GM19395 (cell line): ENCODE measurements around the gene GIGYF1.
"Not testable (repeated sequence)": the region's sequence is repeated elsewhere in the genome, so short reads cannot be mapped to it uniquely, and the experiment has no call there.

Experiments used
- ATAC-seq: cut with Tn5 transposase; IDR thresholded peaks from one replicate; pipeline ENCODE4 v1.9.1; 2021; ENCODE audit warnings: mild to moderate bottlenecking, moderate library complexity; ENCODE audit not compliant: unreplicated experiment

Gene GIGYF1

DNA sequence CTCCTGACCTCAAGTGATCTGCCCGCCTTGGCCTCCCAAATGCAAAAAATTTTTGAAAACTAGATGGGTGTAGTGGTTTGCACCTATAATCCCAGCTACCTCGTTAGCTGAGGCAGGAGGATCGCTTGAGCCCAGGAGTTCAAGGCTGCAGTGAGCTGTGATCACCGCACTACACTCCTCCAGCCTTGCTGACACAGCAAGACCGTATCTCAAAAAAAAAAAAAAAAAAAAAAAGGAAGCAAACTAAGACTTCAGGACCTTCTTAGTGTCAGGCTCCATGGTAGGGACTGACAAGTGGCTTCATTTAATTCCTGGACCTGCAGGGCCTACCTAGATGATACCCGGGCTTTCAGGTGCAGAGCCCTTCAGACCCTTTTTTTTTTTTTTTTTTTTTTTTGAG lies 14.3 kb upstream of the GIGYF1 start:
- ATAC-seq, result no peak

DNA sequence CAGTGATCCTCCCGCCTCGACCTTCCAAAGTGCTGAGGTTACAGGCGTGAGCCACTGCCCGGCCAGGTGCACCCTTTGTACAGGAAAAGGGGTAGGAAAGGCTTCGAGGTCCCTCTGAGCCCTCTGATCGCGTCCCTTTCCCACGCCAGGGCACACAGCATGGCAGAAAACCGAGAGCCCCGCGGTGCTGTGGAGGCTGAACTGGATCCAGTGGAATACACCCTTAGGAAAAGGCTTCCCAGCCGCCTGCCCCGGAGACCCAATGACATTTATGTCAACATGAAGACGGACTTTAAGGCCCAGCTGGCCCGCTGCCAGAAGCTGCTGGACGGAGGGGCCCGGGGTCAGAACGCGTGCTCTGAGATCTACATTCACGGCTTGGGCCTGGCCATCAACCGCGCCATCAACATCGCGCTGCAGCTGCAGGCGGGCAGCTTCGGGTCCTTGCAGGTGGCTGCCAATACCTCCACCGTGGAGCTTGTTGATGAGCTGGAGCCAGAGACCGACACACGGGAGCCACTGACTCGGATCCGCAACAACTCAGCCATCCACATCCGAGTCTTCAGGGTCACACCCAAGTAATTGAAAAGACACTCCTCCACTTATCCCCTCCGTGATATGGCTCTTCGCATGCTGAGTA lies 12.7 kb upstream of the GIGYF1 start:
- no peak for ATAC-seq

DNA sequence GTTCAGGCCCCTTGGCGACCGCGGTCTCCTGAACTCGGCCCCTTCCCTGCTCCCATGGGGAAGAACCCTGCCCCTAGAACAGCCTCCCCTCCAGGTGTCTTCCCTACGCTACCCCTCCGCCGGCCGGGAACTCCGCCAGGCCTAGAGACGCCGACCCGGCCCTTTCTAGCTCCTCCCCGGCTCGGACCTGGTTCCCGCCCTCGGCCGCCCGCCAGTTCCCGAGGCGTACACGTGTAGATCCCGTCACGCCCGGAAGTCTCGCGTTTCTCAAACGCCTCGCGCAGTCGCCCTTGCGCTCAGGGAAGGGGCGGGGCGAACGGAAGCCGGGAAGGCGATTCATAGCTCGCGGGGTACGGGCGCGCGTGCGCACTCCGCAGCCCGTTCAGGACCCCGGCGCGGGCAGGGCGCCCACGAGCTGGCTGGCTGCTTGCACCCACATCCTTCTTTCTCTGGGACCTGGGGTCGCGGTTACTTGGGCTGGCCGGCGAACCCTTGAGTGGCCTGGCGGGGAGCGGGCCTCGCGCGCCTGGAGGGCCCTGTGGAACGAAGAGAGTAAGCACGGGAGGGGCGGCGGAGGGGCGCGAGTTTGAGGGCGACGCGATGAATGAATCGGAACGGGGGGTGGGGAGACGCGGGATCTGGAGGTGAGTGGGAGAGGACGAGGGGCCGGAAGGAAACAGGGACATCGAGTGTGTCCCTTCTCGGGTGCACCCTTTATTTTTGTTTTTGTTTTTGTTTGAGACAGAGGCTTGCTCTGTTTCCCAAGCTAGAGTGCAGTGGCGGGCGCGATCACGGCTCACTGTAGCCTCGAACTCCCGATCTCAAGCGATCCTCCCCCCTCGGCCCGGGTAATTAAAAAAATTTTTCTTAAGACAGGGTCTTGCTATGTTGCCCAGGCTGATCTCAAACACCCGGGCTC lies 12.0 kb upstream of the GIGYF1 start, which contains the start of gene POP7:
Gene POP7 (plus strand): TSS at position 369 of the 919 bp plus-strand sequence. CDS start 710 bp downstream, outside the sequence.
- peak; percentile 90 for ATAC-seq

DNA sequence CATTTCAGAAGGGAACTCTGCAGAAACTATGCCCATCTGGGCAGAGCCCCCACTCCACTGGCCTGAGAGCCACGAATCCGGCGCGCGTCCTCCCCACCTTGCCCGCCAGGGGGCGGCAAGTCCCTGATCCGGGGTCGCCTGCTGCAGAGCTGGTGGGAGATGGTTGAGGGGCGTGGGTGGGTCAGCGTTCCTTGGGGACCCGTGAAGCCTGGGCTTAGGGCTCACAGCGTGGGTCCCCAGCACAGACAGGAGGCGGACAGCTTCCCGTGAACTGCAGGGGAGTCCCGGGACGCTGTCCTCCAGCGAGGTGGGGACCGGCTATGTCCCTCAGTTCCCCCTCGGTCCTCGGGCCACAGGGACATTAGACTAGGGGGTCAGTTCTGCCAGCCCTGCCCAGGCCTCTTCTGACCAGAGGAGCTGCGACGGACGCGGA lies 11.3 kb upstream of the GIGYF1 start:
- peak; percentile 65 for ATAC-seq

DNA sequence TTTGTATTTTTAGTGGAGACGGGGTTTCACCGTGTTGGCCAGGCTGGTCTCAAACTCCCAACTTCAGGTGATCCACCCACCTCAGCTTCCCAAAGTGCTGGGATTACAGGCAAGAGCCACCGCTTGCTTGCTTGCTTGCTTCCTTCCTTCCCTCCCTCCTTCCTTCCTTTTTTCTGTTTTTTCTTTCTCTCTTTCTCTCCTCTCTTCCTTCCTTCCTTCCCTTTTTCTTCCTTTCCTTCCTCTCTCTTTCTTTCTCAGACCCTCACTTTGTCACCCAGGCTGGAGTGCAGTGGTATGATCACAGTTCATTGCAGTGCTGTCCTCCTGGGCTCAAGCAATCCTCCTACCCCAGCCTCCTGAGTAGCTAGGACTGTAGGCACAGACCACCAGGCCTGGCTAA lies 7.0 kb upstream of the GIGYF1 start:
- not testable (repeated sequence) for ATAC-seq

DNA sequence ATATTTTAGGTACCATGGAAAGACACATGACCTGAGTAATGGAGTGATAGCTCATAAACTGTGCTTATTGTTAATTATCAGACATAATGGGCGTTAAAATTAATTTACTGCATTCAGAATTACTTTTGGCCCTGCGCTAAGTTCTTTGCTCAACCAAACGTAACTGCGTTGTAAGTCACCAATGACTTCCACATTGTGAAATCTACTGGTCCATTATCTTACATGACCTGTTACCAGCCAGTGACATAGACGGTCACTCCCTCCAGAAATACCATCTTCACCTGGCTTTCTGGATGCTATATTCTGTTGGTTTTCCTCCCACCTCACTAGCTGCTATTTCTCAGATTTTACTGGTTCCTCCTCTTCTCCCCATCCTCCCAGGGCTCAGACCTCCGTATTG lies 5.0 kb upstream of the GIGYF1 start:
- ATAC-seq, result no peak

DNA sequence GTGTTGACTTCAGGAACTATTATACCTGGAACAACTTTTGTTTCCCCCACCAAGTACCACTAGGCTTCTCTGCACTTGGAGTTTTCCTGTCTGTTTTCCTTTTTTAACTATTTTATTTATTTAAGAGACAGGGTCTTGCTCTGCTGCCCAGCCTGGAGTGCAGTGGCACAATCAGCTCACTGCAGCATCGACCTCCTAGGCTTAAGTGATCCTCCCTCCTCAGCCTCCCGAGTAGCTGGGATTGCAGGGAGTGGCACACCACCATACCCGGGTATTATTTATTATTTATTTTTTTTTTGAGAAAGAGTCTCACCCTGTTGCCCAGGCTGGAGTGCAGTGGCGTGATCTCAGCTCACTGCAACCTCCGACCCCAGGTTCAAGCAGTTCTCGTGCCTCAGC lies 2.1 kb upstream of the GIGYF1 start:
- ATAC-seq, result no peak

DNA sequence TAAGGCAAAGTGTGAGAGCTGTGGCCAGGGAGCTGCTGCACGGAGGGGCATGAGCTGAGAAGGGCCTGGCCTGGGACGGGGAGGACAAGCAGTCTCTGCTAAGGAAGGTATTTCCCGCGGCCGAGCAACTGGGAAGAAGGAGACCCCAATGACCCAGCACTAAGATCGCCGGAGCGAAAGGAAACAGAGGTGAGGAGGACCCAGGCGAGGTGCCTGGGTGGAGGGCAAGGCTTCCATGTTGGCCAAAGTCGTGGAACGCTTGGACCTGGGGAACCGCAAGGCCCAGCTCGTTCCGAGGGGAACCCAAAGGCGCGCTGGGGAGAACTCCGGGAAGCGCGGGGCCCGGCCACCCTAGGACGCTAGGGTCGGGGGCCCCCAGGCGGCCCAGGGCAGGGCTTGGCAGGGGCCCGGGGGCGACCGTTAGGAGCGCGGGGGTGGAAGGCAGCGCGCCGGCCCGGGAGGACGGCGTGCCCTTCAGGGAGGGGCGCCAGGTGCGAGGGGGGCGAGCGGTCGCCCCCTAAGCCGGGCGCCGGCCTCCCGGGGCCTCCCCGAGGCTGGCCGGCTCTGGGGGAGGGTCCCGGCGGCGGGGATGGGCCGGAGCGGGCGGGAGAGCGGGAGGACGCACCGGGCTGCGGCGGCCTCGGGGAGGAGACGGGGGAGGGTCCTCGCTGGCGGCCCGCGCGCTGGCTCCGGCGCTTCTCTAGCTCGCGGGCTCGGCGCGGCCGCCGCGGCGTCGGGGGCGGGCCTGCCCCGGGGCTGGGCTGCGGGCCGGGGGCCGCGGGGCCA lies 545 bp downstream of the GIGYF1 start:
- peak; percentile 17 for ATAC-seq

DNA sequence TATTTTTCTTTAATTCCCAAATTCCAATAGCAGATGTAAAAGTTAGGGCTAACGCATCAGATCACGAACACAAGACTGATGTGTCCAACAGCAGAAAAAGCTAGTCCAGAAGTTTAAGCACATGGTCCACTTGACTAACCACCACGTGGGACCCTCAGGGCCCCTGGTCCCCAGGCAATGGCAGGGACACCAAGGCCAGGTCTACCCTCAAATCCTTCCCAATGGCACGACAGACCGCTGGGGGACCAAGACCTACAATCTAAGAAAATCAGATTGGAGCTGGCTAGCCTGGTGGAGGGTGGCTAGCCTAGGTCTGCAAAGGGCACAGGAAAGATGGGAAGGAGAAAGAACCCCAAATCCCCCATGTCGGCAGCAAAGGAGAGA lies 1.5 kb downstream of the GIGYF1 start:
- ATAC-seq, result no peak

DNA sequence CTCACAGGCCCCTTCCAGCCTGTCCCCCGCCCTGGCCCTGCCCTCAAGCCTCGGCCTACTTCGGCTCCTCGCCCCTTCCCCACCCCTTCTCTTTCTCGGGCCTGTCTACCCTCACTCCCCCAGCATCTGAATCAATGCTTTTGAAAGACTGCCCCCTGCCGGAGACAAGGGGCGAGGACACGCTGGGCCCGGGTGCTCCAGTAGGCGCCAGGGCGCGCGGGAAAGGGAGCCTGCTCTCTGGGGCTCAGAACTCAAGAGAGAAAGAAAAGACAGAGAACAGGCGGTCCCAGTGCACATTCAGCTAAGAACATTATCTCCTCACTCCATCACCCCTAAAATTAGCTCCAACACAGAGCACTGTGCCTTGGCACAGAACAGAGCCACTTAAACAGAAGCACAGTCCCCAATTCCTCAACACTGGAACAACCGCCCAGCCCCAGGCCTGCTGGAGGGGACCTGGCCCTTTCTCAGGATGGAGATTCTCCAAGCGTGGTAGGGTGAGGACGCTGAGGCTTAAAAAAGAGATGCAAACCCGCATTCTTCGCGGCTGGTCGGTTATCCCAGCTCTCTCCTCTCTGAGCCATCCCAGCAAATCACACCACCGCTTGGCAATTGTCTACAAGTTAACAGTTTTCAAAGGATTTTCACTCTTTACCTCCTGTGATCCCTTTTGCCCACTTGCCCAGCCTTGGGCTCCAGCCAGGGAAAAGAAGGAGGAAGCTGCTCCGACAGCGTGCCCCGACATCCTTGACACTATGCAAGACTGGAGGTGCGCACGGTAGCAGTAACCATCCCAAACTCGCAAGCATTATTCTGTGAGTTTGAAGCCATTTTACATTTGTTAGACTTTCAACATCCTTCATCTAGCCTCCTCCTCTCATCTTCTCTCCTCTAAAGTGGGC lies 2.1 kb downstream of the GIGYF1 start:
- ATAC-seq, result no peak

DNA sequence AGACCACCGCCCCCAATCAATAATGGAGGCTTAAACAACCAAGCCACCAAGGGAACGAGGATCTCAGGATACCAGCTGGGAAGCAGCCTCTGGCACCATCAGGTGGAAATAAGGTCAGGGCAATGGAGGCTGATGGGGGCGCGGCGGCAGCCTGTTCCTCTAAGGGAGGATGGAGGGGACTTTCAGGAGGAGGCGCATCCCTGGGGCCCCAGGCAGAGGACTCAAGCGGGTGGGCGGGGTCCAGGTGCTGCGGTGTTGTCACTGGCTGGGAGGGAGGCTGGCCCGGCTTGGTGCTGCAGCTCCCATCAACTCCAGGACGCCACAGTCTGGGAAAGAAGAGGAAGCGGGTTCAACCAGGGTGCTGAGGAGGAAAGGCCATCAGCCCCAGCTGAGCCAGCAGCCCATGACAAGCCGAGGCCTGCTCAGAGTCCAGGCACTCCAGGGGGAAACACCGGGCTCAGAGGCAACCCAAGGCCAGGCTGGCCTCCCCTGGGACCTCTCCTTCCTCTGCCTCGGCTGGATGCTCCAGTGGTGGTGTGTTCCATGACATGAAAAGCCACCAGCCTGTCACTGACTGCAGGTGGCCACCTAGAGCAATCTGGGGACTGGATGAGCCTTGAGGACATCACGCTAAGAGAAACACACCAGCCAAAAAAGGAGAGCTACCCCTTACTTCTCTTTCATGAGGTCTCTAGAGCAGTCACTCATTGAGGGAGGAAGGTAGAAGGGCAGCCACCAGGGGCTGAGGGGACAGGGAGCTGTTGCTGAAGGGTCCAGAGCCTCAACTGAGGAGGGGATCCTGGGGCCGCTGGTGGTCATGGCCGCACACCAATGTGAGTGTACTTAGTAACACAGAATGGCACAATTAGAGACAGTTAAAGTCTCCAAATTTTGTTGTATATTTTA lies 4.6 kb downstream of the GIGYF1 start:
- no peak for ATAC-seq

DNA sequence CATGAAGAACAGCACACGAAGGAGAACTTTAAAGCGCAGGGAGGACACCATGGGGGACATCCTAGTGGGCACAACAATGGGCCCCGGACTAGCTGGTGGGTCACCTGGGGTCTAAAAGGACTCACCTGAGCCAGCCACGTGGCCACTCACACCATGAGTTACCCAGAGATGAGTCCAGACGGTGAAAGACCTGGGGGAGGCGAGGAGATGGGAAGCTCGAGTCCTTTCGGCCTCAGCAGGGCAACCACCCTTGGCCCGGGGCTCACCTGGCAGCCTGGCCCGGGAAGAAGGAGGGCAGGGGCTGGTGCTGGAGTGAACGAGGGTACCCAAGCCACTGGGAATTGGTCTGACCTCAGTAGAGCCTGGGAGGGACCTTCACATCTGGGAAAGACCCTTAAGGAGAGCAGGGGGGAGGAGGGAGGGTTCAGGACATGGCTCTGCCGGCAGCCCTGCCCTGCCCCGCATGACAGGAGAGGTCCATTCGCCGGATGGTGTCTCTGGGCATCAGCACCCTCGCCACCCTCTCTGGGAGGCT lies 5.7 kb downstream of the GIGYF1 start:
- ATAC-seq, result no peak

DNA sequence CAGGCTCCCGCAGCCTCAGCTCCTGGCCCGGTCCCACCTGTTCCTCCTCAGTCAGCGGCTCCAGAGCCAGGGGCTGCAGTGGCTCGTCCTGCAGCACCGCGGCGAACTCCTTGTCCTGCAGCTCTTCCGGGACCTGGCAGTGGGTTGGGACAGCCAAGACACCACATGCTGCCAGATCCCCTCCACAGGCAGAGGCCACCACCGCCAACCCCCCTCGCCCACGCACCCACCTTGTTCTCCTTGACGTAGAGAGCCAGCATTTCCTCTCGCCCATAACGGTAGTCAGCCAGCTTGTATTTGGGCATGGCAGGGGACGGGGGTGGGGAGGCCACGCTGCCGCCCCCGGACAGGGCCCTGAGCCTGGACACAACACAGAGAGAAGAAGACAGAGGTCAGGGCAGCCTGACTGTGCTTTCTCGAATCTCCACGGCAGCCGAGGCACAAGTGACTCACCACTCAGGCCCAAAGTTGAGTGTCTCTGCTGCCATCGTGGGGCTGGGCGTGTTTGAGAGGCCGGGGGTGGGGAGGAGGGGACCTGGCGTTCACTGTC lies 6.2 kb downstream of the GIGYF1 start:
- no peak for ATAC-seq

DNA sequence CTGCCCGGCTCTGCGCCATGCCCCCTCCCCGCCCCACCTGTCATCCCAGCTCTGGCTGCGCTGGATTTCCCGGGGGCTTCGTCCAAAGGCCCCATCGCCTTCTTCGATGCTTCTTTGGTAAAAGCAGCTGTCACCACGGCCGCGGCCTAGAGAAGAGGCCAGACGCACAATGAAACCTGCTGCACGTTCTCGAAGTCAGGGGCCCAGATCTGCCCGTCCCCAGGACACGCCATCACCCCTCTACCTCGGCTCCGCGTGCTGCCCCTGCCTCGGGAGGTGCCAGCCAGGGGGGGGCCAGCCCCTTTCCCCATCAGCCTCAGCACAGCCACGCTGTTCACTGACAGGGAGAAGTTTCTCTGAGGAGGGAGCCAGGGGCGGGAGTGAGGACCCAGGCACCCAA lies 6.8 kb downstream of the GIGYF1 start:
- ATAC-seq, result no peak

DNA sequence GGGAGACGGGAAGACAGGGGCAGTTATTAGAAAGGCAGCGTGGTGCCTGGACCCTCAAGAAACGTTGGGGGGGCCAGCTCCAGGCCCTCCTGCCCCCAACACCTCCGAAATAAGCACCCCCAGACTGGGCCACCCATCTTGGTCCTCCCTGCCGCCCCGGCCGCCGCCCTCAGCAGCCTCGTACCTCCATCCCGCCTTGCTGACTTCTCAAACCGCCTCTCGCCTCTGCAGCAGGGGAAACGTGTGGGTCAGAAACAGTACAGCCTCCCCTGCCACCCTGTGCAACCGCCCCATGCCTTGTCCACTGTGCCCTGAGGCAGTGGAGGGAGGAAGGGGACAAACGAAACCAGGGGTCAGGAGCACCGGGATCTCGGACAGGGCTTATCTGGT lies 7.2 kb downstream of the GIGYF1 start:
- no peak for ATAC-seq

DNA sequence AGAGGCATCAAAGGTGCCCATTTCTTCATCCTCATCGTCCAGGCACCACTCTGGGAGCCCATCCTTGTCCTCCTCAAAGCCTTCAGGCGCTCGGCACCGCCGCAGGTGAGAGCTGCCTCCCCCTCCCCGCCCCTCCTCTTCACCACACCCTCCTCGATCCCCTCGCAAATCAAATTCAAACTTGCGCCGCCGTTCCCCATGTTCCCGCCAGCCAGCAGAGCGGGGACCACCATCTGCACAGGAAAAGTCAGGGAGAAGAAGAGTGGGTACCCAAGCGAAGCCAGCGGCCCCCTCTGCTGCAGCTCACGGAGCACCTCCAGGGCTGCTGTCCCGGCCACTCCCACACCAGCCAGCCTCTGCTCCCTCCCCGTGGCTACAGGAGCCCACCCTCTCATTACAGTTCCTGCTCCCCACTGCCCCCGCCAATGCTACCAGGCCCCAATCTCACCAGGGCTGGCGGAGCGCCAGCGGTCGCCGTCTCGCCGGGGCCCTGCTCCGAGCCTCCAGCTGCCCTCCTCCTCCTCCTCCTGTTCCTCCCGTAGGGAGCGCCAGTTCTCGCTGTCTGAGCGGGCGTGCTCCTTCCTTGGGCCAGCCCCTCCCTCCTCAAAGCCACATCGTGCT lies 7.7 kb downstream of the GIGYF1 start:
- no peak for ATAC-seq

DNA sequence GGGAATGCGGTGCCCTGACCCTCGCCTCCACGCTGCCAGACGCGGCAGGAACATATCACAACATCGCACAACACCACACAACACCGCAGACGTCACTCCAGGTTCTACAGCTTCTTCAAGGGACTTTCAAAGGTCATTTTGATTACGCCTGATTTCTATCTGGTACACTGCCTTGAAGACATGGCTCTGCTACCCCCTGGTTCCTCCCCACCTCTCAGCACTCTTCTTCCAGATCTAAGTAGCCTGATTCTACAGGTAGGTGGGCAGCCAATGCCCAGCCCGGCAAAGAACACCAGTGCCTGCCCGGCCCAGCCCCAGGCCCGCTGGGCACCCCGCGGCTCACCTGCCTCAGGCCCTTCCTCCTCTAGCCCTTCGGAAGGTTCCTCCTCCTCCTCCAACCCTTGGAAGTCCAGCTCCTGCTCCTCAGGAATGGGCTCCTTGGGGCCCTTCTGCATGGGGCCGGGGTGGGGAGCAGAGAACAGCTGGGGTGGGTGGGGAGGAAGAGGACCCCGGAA lies 8.4 kb downstream of the GIGYF1 start:
- ATAC-seq, result no peak

DNA sequence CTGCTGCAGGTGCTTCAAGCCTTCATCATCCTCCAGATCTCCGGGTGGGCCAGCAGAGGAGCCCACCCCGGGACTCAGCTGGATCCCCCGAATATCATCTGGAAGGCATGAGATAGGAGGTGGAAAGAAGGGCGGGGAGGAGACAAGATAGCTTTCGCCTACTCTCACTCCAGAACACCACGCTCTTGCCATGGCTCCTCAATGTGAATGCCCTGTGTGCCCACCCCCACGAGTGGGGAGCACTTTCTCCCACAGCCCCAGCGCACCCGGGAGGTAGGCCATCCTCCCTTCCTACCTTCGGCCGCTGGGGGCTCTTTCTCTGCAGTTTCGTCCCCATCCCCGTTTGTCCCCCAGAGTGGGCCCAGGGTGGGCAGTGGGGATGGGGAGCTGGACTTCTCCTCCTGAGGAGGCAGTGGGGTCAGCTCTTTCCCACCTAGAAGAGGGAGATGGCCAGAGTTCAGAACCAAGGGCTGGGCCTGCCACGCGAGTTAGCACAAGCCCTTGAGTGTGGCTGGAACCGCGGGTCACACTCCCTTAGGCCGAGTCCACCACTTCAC lies 8.9 kb downstream of the GIGYF1 start:
- no peak for ATAC-seq
